Lower leg skin (tissue), 4 donors: ENCODE data around the gene UNKL. TPM values are rescaled to one million over a fixed set of nuclear protein-coding genes. Genes with fewer than 3 reads are reported as not detected.

Experiments used
- DNase-seq, 2 donors: peaks; one replicate each; pipeline ENCODE4 v3.0.0-alpha.2; 2019; ENCODE audit warnings: low spot score in 2 of 2
- H3K4me3 ChIP-seq: fragments of 200-600 bp; sonication (generic); 2 replicates; pipeline ENCODE4 v1.5.1; 2017; ENCODE audit warnings: mild to moderate bottlenecking, low read depth; ENCODE audit not compliant: poor library complexity, severe bottlenecking
- POLR2A ChIP-seq, 2 donors: fragments of 450-650 bp; IDR thresholded peaks; one replicate each; pipeline ENCODE4 v1.6.1; 2016 to 2017; ENCODE audit warnings: antibody characterized with exemption in 2 of 2, mild to moderate bottlenecking in 1 of 2, moderate library complexity in 1 of 2
- WGBS, 2 donors: methylation state at CpG; one replicate each; pipeline ENCODE4 v1.1.5; 2018; 5-methylcytosine and 5-hydroxymethylcytosine counted together
- intact Hi-C: fragments of 100-400 bp; cut with DNase I; formaldehyde crosslinking; loops from one replicate; pipeline ENCODE4 v1.15.0; 2023; ENCODE audit warnings: low total_unique reads
- total RNA-seq, 4 donors: library from RNA; depleted of rRNA; stranded (reverse); fragments of >200 nt; gene quantifications; one replicate each; pipeline ENCODE4 v1.1.0, GENCODE V29; 2016
- TF ChIP-seq, protein P1 (sequence below), 3 donors: fragments of 450-650 bp; IDR thresholded peaks; one replicate each; pipeline ENCODE4 v1.5.1; 2016; ENCODE audit warnings: antibody characterized with exemption in 3 of 3, mild to moderate bottlenecking in 3 of 3, moderate library complexity in 2 of 3

Gene UNKL
- total RNA-seq, 4 donors from 2014 or later = 25.7 to 63.4 (median 36.6) TPM

DNA sequence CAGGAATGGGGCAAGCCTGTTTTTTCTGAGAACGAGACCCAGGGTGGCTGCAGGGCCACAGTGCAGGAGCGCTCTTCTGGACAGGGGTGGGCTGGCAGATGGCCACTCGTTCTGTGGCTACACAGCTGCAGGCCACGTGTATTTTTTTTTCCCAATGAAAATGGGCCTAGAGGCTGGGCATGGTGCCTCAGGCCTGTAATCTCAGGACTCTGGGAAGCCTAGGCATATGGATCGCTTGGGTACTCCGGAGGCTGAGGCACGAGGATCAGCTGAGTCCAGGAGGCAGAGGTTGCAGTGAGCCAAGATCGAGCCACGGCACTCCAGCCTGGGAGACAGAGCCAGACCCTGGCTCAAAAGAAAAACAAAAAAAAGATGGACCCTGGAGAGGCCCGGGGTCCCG is 6.8 kb downstream of the UNKL start:
- 24 to 28% methylated on average over 10 to 11 of the region's 11 CpGs for WGBS, 2 donors
- no peak overlapping the region for H3K4me3 ChIP-seq
- DNase-seq = no peak
- intact Hi-C loops = loop anchor here (10.0 kb wide), 1 partner anchor 53 kb away; the partner anchor contains the start of genes GNPTG and TSR3
- no peak for TF ChIP-seq POLR2A (IDR thresholded peaks at IDR 0.05)
- TF ChIP-seq, protein P1, sequence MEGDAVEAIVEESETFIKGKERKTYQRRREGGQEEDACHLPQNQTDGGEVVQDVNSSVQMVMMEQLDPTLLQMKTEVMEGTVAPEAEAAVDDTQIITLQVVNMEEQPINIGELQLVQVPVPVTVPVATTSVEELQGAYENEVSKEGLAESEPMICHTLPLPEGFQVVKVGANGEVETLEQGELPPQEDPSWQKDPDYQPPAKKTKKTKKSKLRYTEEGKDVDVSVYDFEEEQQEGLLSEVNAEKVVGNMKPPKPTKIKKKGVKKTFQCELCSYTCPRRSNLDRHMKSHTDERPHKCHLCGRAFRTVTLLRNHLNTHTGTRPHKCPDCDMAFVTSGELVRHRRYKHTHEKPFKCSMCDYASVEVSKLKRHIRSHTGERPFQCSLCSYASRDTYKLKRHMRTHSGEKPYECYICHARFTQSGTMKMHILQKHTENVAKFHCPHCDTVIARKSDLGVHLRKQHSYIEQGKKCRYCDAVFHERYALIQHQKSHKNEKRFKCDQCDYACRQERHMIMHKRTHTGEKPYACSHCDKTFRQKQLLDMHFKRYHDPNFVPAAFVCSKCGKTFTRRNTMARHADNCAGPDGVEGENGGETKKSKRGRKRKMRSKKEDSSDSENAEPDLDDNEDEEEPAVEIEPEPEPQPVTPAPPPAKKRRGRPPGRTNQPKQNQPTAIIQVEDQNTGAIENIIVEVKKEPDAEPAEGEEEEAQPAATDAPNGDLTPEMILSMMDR (IDR thresholded peaks at IDR 0.05) = no peak

DNA sequence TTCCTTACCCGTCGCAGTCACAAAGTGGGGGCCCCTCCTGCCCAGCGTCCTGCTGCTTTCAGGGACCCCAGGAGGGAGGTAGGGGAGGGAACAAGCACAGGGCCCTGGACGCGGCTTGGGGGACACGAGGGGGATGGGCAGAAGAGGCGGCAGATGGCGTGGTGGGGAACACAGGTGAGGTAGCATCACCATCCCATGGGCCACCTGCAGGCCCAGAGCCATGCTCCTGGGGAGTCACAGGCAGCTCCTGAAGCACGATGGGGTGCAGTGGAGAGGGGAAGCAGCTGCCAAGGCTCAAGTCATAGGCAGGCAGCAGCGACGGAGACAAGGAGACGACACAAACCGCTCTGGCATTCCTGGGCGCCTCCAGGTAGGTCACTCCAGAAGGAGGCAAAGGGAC is 10.8 kb downstream of the UNKL start:
- intact Hi-C loops = loop anchor here (10.0 kb wide), 1 partner anchor 49 kb away; the partner anchor contains the start of genes GNPTG and TSR3
- no peak overlapping the region for H3K4me3 ChIP-seq
- WGBS, 2 donors = 90% methylated on average over 14 of the region's 14 CpGs
- DNase-seq = no peak
- TF ChIP-seq, protein P1 (IDR thresholded peaks at IDR 0.05) = no peak
- no peak for TF ChIP-seq POLR2A (IDR thresholded peaks at IDR 0.05)

DNA sequence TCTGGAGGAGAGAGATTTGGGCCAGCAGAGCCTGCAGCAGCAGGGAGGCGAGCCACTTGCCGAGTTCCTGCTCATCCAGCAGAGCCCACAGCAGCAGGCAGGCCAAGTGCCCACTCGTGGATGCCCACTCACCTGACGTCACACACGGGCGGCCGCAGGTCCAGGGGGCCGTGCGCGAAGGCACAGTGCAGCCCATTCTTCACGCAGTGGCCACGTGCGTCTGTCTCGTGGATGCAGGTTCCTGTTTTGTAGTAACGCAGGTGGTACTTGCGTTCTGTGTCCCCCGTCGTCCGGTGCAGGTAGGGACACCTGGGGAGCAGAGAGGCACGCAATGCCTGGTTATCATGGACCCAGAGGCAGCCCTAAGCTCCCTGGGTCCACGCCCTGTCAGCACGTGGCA is 11.5 kb downstream of the UNKL start:
- no peak for TF ChIP-seq POLR2A (IDR thresholded peaks at IDR 0.05)
- TF ChIP-seq, protein P1 (IDR thresholded peaks at IDR 0.05) = no peak
- no peak for DNase-seq
- WGBS, 2 donors = 93 to 94% methylated on average over 20 to 22 of the region's 22 CpGs

DNA sequence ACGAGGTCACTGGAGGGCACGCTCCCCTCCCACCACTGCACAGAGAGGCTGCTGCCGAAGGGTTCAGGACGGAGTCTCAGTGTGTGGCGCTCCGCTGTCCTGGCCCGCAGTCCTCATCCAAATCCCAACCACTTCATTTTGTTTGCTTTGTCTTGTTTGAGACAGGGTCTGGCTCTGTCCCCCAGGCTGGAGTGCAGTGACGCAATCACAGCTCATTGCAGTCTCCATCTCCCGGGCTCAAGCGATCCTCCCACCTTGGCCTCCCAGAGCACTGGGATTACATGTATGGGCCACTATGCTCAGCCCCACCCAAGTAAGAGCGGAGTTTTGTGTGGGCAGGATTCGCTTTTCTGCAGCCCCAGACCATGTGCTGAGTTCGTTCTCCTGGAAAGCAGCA is 12.7 kb downstream of the UNKL start:
- no peak for DNase-seq
- intact Hi-C loops = loop anchor here (10.0 kb wide), 1 partner anchor 47 kb away; the partner anchor contains the start of genes GNPTG and TSR3
- TF ChIP-seq, protein P1 (IDR thresholded peaks at IDR 0.05) = no peak
- no peak for TF ChIP-seq POLR2A (IDR thresholded peaks at IDR 0.05)
- no peak overlapping the region for H3K4me3 ChIP-seq
- WGBS, 2 donors = 94 to 96% methylated on average over 13 of the region's 13 CpGs

More for the DNA sequence above, 11.5 kb downstream of the UNKL start:
- intact Hi-C loops = loop anchor here (10.0 kb wide), 1 partner anchor 48 kb away; the partner anchor contains the start of genes GNPTG and TSR3
- H3K4me3 ChIP-seq = no peak overlapping the region

DNA sequence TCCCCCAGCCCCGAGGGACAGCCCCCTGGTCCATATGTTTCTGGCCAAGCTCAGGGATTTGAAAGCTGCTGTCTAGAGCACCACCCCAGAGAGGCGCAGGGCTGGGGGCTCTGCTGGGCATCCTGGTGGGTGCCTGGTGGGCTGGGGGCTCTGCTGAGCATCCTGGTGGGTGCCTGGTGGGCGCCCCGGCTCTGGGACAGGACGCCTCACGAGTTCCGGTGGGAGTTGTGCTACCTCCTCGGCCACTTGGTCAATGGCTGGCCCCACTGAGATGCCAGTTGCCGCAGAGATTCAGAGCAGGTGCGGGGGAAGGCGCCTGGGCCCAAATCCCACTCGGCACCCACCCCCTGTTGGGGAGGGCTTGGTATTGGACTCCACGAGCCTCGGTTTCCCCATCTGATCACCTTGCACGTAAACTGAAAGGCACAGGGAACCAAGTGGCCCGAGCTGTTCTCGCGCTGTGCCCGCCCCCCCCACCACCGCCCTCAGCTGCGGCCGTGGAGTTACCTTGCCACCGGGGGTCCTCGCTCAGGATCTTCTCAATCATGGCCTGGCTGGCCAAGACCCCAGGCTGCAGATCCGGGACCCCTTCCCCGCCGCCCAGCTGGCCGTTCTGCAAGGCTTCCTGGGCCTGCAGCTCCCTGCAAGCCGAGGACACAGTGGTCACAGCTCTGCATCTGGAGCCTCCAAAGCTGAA is 13.3 kb downstream of the UNKL start:
- no peak for DNase-seq
- no peak overlapping the region for H3K4me3 ChIP-seq
- TF ChIP-seq, protein P1 (IDR thresholded peaks at IDR 0.05) = no peak
- TF ChIP-seq POLR2A (IDR thresholded peaks at IDR 0.05) = no peak
- intact Hi-C loops = loop anchor here (10.0 kb wide), 1 partner anchor 46 kb away; the partner anchor contains the start of genes GNPTG and TSR3
- WGBS, 2 donors = 86 to 92% methylated on average over 19 to 28 of the region's 29 CpGs
